B cell (primary cell): Measurements from ENCODE around the gene SLC35F3.

Experiments used
- EZH2 ChIP-seq: IDR thresholded peaks from 2 replicates; pipeline ENCODE4 v1.6.1; 2012; ENCODE audit warnings: borderline replicate concordance, low read depth, mild to moderate bottlenecking, moderate library complexity, low read length; ENCODE audit not compliant: insufficient read depth, poor library complexity, severe bottlenecking
- TF ChIP-seq, protein P1 (sequence below): fragments of 200-600 bp; IDR thresholded peaks from one replicate; pipeline ENCODE4 v1.8.0; 2022; ENCODE audit warnings: antibody characterized with exemption, mild to moderate bottlenecking

DNA sequence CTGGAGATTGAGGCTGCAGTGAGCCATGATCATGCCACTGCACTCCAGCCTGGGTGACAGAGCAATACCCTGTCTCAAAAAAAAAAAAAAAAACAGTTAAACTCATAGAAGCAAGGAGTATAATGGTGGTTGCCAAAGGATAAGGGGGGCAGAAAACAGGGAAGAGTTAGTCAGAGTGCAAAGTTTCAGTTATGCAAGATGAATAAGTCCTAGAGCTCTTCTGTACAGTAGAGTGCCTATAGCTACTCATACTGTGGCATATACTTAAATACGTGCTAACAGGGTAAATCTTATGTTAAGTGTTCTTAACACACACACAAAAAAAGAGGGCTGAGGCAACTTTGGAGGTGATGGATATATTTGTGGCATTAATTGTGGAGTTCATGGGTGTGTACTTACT lies 393.2 kb downstream of the SLC35F3 start:
- TF ChIP-seq, protein P1, sequence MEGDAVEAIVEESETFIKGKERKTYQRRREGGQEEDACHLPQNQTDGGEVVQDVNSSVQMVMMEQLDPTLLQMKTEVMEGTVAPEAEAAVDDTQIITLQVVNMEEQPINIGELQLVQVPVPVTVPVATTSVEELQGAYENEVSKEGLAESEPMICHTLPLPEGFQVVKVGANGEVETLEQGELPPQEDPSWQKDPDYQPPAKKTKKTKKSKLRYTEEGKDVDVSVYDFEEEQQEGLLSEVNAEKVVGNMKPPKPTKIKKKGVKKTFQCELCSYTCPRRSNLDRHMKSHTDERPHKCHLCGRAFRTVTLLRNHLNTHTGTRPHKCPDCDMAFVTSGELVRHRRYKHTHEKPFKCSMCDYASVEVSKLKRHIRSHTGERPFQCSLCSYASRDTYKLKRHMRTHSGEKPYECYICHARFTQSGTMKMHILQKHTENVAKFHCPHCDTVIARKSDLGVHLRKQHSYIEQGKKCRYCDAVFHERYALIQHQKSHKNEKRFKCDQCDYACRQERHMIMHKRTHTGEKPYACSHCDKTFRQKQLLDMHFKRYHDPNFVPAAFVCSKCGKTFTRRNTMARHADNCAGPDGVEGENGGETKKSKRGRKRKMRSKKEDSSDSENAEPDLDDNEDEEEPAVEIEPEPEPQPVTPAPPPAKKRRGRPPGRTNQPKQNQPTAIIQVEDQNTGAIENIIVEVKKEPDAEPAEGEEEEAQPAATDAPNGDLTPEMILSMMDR: no peak
- no peak for TF ChIP-seq EZH2
